Measurements from ENCODE around the gene CCDC28B. TPM values are rescaled to one million over a fixed set of nuclear protein-coding genes. Genes with fewer than 3 reads are reported as not detected.

CCDC28B gene
- total and polyA plus RNA-seq, 9 donors, result 2.3 to 9.4 (median 6.2) TPM

DNA sequence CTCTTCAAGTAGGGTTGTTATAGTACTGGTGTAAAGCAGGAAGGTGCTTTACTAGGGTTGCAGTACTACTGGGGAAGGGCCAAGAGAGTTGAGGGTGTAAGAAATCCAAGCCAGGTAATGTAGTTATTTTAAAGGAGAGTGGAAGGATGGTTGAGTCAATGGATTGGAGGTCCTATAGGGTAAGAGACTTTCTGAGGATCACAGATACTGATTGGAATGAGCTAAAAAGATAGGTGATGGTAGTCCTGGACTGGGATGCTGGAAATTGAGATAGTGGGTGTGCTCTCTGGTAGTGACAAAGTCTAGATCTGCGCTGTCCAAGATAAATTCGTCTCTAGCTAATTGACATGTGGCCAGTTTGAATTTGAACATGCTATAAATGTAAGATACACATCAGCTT, 13.9 kb upstream of the CCDC28B start:
- WGBS, 3 donors, result 90 to 94% (median 91%) methylated on average over 2 of the region's 2 CpGs
- Histone ChIP-seq H3K4me1 (ENCODE audit: insufficient read depth) (peaks cover 3% of the 10 kb centered on the region), H3K27ac (no peak overlapping the region), H3K36me3 (no peaks in the 10 kb centered on the region), H3K9me3 (no peaks in the 10 kb centered on the region), H3K27me3 (no peaks in the 10 kb centered on the region), H3K4me3 (no peak overlapping the region)
- no peak for DNase-seq
- intact Hi-C loops (cut with DNase I), result loop anchor here in 1 of 4 donors (5.0 kb wide), 1 partner anchor 49 kb away; no protein-coding TSS in a partner anchor
- no peak for TF ChIP-seq CTCF (IDR thresholded peaks at IDR 0.05)
- no peak for TF ChIP-seq EP300 (IDR thresholded peaks at IDR 0.05)

DNA sequence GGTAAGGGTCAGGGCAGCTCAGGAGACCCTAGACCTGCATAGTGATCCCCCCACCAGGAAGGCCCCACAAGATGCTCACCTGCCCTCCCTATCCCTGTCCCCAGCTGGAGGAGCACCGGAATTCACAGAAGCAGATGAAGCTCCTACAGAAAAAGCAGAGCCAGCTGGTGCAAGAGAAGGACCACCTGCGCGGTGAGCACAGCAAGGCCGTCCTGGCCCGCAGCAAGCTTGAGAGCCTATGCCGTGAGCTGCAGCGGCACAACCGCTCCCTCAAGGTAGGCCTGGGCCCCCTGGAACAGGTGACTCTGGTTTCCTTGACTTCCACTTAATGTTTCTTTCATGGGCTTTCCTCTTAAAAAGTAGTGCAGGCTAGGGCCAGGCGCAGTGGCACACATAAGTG, 12.5 kb upstream of the CCDC28B start:
- intact Hi-C loops (cut with DNase I), result loop anchor here in 1 of 4 donors (5.0 kb wide), 1 partner anchor 51 kb away; no protein-coding TSS in a partner anchor
- 91 to 96% (median 94%) methylated on average over 9 of the region's 9 CpGs for WGBS, 3 donors
- no peak for DNase-seq
- no peak for TF ChIP-seq POLR2A (IDR thresholded peaks at IDR 0.05)
- no peak for TF ChIP-seq EP300 (IDR thresholded peaks at IDR 0.05)
- TF ChIP-seq CTCF (IDR thresholded peaks at IDR 0.05), result no peak
- H3K27me3 ChIP-seq, result no peaks in the 10 kb centered on the region
- no peaks in the 10 kb centered on the region for H3K36me3 ChIP-seq
- no peak overlapping the region for H3K27ac ChIP-seq
- peaks cover 1% of the 10 kb centered on the region for H3K4me1 ChIP-seq (ENCODE audit: insufficient read depth)
- H3K4me3 ChIP-seq, result no peak overlapping the region
- H3K9me3 ChIP-seq, result no peaks in the 10 kb centered on the region

DNA sequence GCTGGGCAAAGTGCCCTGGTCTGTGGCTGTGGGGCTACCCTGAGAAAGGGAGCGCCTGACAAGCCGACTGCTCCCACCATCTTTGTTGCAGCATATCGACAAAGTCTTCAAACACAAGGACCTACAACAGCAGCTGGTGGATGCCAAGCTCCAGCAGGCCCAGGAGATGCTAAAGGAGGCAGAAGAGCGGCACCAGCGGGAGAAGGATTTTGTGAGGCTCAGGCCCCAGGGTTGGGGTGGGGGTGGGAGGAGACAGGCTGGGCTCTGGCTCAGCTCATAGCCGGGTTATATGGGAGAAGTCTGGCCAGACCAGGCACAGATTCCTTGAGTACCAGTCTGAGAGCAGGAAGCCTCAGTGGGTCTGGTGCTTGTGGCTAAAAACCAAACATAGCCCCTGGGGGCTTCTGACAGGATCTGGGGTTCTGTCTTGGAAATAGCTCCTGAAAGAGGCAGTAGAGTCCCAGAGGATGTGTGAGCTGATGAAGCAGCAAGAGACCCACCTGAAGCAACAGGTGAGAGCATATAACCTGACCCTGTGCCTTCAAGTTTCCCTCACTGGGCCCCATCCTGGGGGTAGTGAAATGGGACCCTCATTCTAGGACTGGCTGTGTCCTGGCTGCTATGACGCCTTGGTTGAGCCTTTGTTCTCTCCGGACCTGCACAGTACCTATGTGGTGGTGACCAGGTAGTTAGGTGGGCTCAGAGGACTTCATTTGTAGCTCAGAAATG, 8.0 kb upstream of the CCDC28B start:
- H3K36me3 ChIP-seq, result no peaks in the 10 kb centered on the region
- TF ChIP-seq EP300 (IDR thresholded peaks at IDR 0.05), result no peak
- TF ChIP-seq POLR2A (IDR thresholded peaks at IDR 0.05), result no peak
- no peak for TF ChIP-seq CTCF (IDR thresholded peaks at IDR 0.05)
- H3K9me3 ChIP-seq, result no peaks in the 10 kb centered on the region
- no peak overlapping the region for H3K27ac ChIP-seq
- no peaks in the 10 kb centered on the region for H3K27me3 ChIP-seq
- intact Hi-C loops (cut with DNase I), result no loop called here
- WGBS, 3 donors, result 76 to 90% (median 90%) methylated on average over 8 of the region's 8 CpGs
- DNase-seq, result peak in 1 of 5 donors; percentile 23
- H3K4me3 ChIP-seq, result no peak overlapping the region
- no peaks in the 10 kb centered on the region for H3K4me1 ChIP-seq (ENCODE audit: insufficient read depth)

DNA sequence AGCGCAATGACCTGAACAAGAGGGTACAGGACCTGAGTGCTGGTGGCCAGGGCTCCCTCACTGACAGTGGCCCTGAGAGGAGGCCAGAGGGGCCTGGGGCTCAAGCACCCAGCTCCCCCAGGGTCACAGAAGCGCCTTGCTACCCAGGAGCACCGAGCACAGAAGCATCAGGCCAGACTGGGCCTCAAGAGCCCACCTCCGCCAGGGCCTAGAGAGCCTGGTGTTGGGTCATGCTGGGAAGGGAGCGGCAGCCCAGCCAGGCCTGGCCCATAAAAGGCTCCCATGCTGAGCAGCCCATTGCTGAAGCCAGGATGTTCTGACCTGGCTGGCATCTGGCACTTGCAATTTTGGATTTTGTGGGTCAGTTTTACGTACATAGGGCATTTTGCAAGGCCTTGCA, 5.4 kb upstream of the CCDC28B start:
- intact Hi-C loops (cut with DNase I), result no loop called here
- H3K4me3 ChIP-seq, result no peak overlapping the region
- TF ChIP-seq EP300 (IDR thresholded peaks at IDR 0.05) (no peak), CTCF (IDR thresholded peaks at IDR 0.05) (no peak), POLR2A (IDR thresholded peaks at IDR 0.05) (no peak)
- peaks cover 5% of the 10 kb centered on the region for H3K4me1 ChIP-seq (ENCODE audit: insufficient read depth)
- H3K27ac ChIP-seq, result no peak overlapping the region
- 93 to 96% (median 93%) methylated on average over 6 of the region's 6 CpGs for WGBS, 3 donors
- H3K9me3 ChIP-seq, result no peaks in the 10 kb centered on the region
- H3K36me3 ChIP-seq, result no peaks in the 10 kb centered on the region
- no peaks in the 10 kb centered on the region for H3K27me3 ChIP-seq
- DNase-seq, result no peak

Measured in ovary (tissue), 9 donors.